ENCODE data around the gene CLN5.
A peak's percentile ranks its signal among the peaks of the same experiment; 100 is the strongest.

CLN5 gene

DNA sequence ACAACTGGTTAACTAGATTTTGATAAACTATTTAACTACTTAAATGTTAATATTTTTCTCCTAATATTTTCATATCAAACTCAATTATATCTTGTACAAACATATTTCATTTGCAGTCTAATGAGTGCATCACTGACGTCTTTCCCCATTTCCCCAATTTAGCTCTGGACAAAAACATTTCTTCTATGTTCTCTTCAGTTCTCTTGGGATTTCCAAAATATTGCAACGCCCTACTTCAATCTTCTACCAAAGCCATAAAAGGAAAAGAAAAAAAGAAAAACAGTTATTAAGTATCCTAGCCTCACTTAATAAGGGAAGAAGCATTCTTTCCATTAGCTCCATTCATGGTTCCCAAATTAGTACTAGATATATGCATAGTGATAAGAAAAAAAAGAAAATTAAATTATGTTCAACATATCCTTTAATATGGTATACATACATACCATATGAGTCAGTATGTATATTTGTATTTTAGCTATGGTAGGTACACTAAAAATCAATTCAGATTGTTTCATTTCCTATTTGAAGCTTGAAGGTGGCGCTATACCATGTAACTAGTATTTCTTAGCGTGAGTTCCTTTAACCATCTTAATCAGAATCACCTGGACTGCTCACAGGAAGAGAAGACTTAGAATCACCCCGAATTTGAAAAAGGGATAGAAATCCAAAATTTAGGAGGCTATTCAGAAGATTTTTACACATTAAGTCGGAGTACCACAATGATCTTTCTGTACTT lies 25.2 kb downstream of the CLN5 start:
- peaks cover 78% of the 10 kb centered on the region for H3K79me2 ChIP-seq (ENCODE audit: insufficient read depth, low read length)
- H3K9me2 ChIP-seq (replicated peaks; ENCODE audit: insufficient read depth, low read length): no peaks in the 10 kb centered on the region
- no peak overlapping the region for H2AFZ ChIP-seq (ENCODE audit: low read depth, low read length, severe bottlenecking)
- no peak overlapping the region for H3K4me3 ChIP-seq (ENCODE audit: insufficient read depth, low read length, poor library complexity, severe bottlenecking)
- H3K9me3 ChIP-seq (ENCODE audit: insufficient read depth, low read length): no peaks in the 10 kb centered on the region
- H3K27ac ChIP-seq (ENCODE audit: low read depth, low read length): no peak overlapping the region
- no peak overlapping the region for H3K4me2 ChIP-seq (ENCODE audit: low read depth, low read length, poor library complexity, severe bottlenecking)
- H3K27me3 ChIP-seq (ENCODE audit: low read length): no peaks in the 10 kb centered on the region
- TF ChIP-seq, protein P1, sequence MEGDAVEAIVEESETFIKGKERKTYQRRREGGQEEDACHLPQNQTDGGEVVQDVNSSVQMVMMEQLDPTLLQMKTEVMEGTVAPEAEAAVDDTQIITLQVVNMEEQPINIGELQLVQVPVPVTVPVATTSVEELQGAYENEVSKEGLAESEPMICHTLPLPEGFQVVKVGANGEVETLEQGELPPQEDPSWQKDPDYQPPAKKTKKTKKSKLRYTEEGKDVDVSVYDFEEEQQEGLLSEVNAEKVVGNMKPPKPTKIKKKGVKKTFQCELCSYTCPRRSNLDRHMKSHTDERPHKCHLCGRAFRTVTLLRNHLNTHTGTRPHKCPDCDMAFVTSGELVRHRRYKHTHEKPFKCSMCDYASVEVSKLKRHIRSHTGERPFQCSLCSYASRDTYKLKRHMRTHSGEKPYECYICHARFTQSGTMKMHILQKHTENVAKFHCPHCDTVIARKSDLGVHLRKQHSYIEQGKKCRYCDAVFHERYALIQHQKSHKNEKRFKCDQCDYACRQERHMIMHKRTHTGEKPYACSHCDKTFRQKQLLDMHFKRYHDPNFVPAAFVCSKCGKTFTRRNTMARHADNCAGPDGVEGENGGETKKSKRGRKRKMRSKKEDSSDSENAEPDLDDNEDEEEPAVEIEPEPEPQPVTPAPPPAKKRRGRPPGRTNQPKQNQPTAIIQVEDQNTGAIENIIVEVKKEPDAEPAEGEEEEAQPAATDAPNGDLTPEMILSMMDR (IDR thresholded peaks at IDR 0.05; ENCODE audit: insufficient read depth, low read length, poor library complexity, severe bottlenecking): peak; percentile 26
- no peak for TF ChIP-seq EZH2phosphoT487 (conservative IDR thresholded peaks at IDR 0.05; ENCODE audit: low read length)
- H4K20me1 ChIP-seq (ENCODE audit: low read depth, low read length): peaks cover 5% of the 10 kb centered on the region; the same call in 1 of the 2 replicates
- H3K36me3 ChIP-seq (ENCODE audit: low read length): peaks cover 59% of the 10 kb centered on the region
- H3K9ac ChIP-seq (ENCODE audit: low read length): no peak overlapping the region
- H3F3A ChIP-seq (ENCODE audit: insufficient read depth): peaks cover 28% of the 10 kb centered on the region

DNA sequence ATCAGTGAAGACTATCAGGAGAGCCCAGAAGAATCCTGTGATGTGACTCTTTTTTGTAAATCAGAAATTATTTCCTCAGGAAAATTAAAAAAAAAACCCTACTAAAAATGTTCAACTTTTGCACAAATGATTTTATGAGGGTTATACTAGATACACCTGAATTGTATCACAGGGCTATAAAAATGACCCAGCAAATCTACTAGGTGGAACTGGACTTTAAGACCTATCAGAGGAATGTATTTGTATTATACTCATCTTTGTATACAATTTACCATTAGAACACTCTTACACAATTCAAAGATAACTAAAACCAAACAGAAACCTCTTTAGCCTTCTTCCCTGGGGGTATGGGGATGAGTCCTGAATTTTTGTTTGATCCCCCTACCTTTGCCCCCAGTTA lies 27.9 kb downstream of the CLN5 start:
- H3K27ac ChIP-seq (ENCODE audit: low read depth, low read length): no peak overlapping the region
- no peak overlapping the region for H3K4me3 ChIP-seq (ENCODE audit: insufficient read depth, low read length, poor library complexity, severe bottlenecking)
- H3F3A ChIP-seq (ENCODE audit: insufficient read depth): peaks cover 28% of the 10 kb centered on the region
- H3K36me3 ChIP-seq (ENCODE audit: low read length): peaks cover 46% of the 10 kb centered on the region
- H3K4me2 ChIP-seq (ENCODE audit: low read depth, low read length, poor library complexity, severe bottlenecking): no peak overlapping the region
- no peaks in the 10 kb centered on the region for H3K27me3 ChIP-seq (ENCODE audit: low read length)
- H3K9me3 ChIP-seq (ENCODE audit: insufficient read depth, low read length): no peaks in the 10 kb centered on the region
- TF ChIP-seq, protein P1 (IDR thresholded peaks at IDR 0.05; ENCODE audit: insufficient read depth, low read length, poor library complexity, severe bottlenecking): no peak
- TF ChIP-seq EZH2phosphoT487 (conservative IDR thresholded peaks at IDR 0.05; ENCODE audit: low read length): no peak
- peaks cover 21% of the 10 kb centered on the region for H4K20me1 ChIP-seq (ENCODE audit: low read depth, low read length)
- H2AFZ ChIP-seq (ENCODE audit: low read depth, low read length, severe bottlenecking): no peak overlapping the region
- H3K9me2 ChIP-seq (replicated peaks; ENCODE audit: insufficient read depth, low read length): no peaks in the 10 kb centered on the region
- H3K9ac ChIP-seq (ENCODE audit: low read length): no peak overlapping the region
- peaks cover 92% of the 10 kb centered on the region for H3K79me2 ChIP-seq (ENCODE audit: insufficient read depth, low read length)

DNA sequence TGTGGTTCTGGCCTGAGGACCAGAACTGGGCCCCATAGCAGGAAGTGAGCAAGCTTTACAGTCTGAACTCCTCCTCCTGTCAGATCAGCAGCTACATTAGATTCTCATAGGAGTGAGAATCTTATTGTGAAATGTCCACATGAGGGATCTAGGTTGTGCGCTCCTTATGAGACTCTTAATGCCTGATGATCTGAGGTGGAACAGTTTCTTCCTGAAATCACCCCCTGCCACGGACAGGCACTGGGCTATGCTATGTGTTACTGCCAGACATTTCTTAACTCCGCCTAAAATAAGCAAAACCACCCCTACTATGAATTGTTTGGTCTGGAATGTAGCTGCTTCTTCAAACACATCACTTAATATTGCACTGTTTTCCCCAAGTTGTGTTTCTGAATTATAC lies 30.5 kb downstream of the CLN5 start:
- Histone ChIP-seq H3F3A (ENCODE audit: insufficient read depth) (peaks cover 18% of the 10 kb centered on the region), H3K9me2 (replicated peaks; ENCODE audit: insufficient read depth, low read length) (no peaks in the 10 kb centered on the region), H3K27ac (ENCODE audit: low read depth, low read length) (no peak overlapping the region), H2AFZ (ENCODE audit: low read depth, low read length, severe bottlenecking) (no peak overlapping the region), H3K4me2 (ENCODE audit: low read depth, low read length, poor library complexity, severe bottlenecking) (no peak overlapping the region), H3K9ac (ENCODE audit: low read length) (no peak overlapping the region), H3K9me3 (ENCODE audit: insufficient read depth, low read length) (no peaks in the 10 kb centered on the region), H3K36me3 (ENCODE audit: low read length) (peaks cover 22% of the 10 kb centered on the region), H3K4me3 (ENCODE audit: insufficient read depth, low read length, poor library complexity, severe bottlenecking) (no peak overlapping the region), H3K27me3 (ENCODE audit: low read length) (no peaks in the 10 kb centered on the region), H3K79me2 (ENCODE audit: insufficient read depth, low read length) (peaks cover 90% of the 10 kb centered on the region), H4K20me1 (ENCODE audit: low read depth, low read length) (peaks cover 24% of the 10 kb centered on the region)
- TF ChIP-seq, protein P1 (IDR thresholded peaks at IDR 0.05; ENCODE audit: insufficient read depth, low read length, poor library complexity, severe bottlenecking): no peak
- no peak for TF ChIP-seq EZH2phosphoT487 (conservative IDR thresholded peaks at IDR 0.05; ENCODE audit: low read length)

All from SU-DHL-6 (cell line).